Transverse colon (tissue), 3 donors: Measurements from ENCODE around the gene ZHX3.

Experiments
- POLR2A ChIP-seq: fragments of 450-650 bp; IDR thresholded peaks from one replicate; pipeline ENCODE4 v1.6.1; 2016; ENCODE audit warnings: antibody characterized with exemption, mild to moderate bottlenecking, moderate library complexity
- TF ChIP-seq, protein P1 (sequence below), 5 experiments: fragments of 200-600 bp in 3 of 5; fragments of 450-650 bp in 2 of 5; sonication (generic) in 3 of 5; IDR thresholded peaks; 1 replicate in 2 of 5; 2 replicates in 3 of 5; pipeline ENCODE4 v1.5.1; 2016 to 2017; ENCODE audit warnings: antibody characterized with exemption in 5 of 5, inconsistent platforms in 3 of 5, mild to moderate bottlenecking in 2 of 5, moderate library complexity in 1 of 5

GRCh38 chr20:41183391-41183790 is 134.1 kb downstream of the ZHX3 start:
- TF ChIP-seq, protein P1, sequence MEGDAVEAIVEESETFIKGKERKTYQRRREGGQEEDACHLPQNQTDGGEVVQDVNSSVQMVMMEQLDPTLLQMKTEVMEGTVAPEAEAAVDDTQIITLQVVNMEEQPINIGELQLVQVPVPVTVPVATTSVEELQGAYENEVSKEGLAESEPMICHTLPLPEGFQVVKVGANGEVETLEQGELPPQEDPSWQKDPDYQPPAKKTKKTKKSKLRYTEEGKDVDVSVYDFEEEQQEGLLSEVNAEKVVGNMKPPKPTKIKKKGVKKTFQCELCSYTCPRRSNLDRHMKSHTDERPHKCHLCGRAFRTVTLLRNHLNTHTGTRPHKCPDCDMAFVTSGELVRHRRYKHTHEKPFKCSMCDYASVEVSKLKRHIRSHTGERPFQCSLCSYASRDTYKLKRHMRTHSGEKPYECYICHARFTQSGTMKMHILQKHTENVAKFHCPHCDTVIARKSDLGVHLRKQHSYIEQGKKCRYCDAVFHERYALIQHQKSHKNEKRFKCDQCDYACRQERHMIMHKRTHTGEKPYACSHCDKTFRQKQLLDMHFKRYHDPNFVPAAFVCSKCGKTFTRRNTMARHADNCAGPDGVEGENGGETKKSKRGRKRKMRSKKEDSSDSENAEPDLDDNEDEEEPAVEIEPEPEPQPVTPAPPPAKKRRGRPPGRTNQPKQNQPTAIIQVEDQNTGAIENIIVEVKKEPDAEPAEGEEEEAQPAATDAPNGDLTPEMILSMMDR (IDR thresholded peaks at IDR 0.05), result no peak
- no peak for TF ChIP-seq POLR2A
